Panc1 (cell line): ENCODE results near the gene SLC30A1.

Source experiments
- CTCF ChIP-seq: fragments of 450-650 bp; IDR thresholded peaks from 2 replicates; pipeline ENCODE4 v1.5.1; 2017; ENCODE audit warnings: mild to moderate bottlenecking
- TF ChIP-seq, protein P1 (sequence below), 2 experiments: IDR thresholded peaks; 2 replicates each; pipeline ENCODE4 v1.6.1; 2011 to 2012; ENCODE audit warnings: low read depth in 2 of 2, control low read depth in 1 of 2, low read length in 1 of 2, mild to moderate bottlenecking in 1 of 2, moderate library complexity in 1 of 2; ENCODE audit not compliant: insufficient read depth in 1 of 2

DNA sequence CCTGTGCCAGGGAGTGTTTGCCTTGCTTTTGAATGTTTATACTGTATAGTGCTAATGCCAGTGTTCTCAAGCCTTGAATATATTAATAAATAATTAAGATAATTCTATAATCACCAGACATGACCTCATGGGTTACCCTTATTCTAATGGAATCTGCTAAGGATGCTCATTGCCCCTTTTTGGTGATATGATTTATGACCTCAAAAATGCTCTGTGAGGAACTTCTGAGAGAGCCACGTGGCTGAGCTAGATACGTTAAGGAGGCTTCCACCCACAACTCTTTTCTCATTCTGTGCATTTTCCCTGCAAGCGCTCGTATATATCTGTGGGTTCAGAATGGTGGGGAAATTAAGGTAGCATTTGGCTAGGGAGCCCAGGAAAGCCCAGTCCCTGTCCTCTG, 19.6 kb upstream of the SLC30A1 start:
- no peak for TF ChIP-seq CTCF
- TF ChIP-seq, protein P1, sequence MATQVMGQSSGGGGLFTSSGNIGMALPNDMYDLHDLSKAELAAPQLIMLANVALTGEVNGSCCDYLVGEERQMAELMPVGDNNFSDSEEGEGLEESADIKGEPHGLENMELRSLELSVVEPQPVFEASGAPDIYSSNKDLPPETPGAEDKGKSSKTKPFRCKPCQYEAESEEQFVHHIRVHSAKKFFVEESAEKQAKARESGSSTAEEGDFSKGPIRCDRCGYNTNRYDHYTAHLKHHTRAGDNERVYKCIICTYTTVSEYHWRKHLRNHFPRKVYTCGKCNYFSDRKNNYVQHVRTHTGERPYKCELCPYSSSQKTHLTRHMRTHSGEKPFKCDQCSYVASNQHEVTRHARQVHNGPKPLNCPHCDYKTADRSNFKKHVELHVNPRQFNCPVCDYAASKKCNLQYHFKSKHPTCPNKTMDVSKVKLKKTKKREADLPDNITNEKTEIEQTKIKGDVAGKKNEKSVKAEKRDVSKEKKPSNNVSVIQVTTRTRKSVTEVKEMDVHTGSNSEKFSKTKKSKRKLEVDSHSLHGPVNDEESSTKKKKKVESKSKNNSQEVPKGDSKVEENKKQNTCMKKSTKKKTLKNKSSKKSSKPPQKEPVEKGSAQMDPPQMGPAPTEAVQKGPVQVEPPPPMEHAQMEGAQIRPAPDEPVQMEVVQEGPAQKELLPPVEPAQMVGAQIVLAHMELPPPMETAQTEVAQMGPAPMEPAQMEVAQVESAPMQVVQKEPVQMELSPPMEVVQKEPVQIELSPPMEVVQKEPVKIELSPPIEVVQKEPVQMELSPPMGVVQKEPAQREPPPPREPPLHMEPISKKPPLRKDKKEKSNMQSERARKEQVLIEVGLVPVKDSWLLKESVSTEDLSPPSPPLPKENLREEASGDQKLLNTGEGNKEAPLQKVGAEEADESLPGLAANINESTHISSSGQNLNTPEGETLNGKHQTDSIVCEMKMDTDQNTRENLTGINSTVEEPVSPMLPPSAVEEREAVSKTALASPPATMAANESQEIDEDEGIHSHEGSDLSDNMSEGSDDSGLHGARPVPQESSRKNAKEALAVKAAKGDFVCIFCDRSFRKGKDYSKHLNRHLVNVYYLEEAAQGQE (IDR thresholded peaks at IDR 0.05; ENCODE audit: insufficient read depth in 1 of 2, low read depth in 2 of 2, low read length in 1 of 2): no peak
